HG03469 (cell line): ENCODE results near the gene PHF10.

Source experiments
- ATAC-seq: cut with Tn5 transposase; IDR thresholded peaks from one replicate; pipeline ENCODE4 v1.9.1; 2021; ENCODE audit warnings: mild to moderate bottlenecking, moderate library complexity, moderate number of reproducible peaks; ENCODE audit not compliant: unreplicated experiment

Gene PHF10

GRCh38 chr6:169678342-169678741, 46.0 kb downstream of the PHF10 start:
- ATAC-seq = no peak

- ATAC-seq = no peak
Measured at GRCh38 chr6:169677096-169677495, 47.2 kb downstream of the PHF10 start.

GRCh38 chr6:169675011-169675410, 49.3 kb downstream of the PHF10 start:
- ATAC-seq = no peak

GRCh38 chr6:169671563-169671962, 52.7 kb downstream of the PHF10 start:
- ATAC-seq = no peak

GRCh38 chr6:169669889-169670288, 54.4 kb downstream of the PHF10 start:
- no peak for ATAC-seq

DNA sequence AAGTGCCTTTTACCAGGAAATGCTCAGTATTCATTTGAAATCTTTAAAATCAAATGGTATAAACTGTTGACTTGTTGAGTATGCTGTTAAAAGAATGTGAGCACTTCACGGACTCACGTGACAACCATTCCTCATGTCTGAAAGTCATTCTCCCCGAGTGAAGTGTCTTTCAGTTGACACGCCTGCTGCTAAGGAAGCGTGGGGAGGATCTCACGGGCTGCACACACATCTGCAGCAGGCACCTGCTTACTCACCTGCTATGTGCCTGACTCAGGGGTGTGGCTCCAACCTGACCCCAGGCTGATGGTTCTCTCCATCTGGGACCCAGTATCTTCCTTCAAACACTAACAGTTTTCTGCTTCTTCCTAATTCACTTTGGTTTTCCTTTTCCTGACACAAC, 55.2 kb downstream of the PHF10 start:
- no peak for ATAC-seq

DNA sequence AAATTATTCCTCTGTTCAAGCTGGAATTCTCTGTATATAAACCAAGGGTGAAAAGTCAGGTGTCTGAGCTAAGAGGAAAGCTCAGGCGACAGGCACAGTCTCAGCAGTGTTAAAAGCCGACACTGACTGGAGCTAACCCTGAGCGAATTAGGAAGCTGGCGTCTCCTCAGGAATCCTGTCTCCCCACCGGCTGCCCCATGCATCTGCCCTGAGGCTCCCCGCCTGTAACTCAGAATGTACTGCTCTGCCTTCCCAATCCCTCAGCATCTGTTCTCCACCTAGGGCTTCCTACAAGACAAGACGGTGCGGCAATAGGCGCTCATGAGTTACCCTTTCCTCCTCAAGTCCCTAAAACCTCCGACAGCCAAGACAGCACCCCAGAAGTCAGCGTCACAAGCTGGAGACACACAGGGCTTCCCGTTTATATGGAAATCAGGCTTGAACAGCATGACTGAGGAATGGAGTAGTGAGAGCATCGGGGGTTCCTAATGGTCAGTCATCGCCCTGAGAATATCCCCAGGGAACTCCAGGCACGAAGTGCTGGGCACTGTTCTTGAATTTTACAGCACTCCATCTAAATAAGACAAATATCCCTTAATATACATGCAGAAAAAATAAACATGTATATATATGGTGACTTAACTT, 56.0 kb downstream of the PHF10 start:
- ATAC-seq = no peak

GRCh38 chr6:169667716-169668115, 56.6 kb downstream of the PHF10 start:
- no peak for ATAC-seq

DNA sequence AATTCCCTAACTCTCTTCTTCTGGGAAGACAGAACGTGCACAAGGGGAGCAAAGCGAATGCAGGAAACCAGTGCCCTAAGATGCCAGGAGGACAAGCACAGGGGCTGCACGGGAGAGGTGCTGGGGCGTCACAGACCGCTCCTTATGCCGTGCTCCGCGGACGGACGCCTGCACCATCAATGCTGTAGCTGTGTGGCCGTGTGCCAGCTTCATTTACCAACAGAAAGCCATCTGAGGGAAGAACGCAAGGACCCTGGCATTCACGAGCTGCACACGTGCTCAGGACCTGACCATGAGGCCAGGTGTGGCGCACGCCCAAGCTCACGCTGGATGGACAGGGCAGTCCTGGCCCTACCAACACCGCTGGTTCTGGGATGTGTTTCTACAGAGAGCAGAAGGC, 57.9 kb downstream of the PHF10 start:
- no peak for ATAC-seq

GRCh38 chr6:169665289-169665688, 59.0 kb downstream of the PHF10 start:
- ATAC-seq = no peak

DNA sequence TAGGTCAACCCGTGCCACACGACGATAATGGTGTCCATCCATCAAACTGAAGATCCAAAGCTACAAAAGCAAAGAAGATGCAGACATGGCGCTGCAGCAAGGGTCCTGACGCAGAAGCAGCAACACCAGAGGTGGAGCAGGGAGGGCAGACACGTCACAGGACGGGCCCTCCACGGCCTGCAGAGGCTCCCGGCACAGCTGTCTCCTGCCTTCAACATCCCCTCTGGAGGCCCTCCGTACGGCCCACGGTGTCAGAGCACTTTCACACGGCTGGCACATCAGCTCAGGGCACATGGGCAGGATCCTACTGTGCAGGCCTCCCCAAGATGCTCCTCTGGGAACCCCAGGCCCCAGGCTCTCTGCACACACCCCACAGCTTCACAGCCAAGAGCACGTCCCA, 60.1 kb downstream of the PHF10 start:
- ATAC-seq = no peak

DNA sequence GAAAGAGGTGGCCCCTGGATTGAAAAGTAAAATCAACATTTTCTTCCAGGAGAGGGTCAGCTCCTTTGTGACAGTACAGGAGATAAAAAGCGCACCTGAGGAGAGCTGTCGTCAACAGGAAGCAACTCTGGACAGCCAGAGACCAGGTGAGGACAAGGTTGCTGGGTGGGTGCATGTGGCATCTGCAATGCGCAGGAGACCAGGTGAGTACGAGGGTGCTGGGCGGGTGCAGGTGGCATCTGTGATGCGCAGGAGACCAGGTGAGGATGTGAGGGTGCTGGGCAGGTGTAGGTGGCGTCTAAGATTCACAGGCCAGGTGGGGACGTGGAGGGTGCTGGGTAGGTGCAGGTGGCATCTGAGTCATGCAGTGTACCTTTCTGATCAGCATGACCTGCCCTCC, 60.8 kb downstream of the PHF10 start:
- no peak for ATAC-seq

DNA sequence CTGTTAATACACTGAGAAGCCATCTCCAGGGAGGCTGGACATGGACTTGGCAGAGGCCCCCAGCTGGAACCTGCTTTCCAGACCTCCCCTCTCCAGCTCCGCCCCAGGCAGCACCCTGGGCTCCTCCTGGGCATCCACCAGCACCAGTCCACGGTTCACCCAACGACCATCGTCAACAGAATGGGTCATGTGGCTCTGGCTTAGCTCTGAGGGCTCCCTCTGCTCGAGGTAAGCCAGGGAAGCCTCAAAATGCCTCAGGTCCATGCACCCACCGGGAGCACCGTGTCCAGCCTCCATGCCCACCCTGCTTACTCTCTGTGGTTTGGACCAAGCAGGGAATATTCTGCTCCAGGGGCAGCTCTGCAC, 62.9 kb downstream of the PHF10 start:
- ATAC-seq = no peak

- ATAC-seq = no peak
Measured at GRCh38 chr6:169660751-169661390, 63.4 kb downstream of the PHF10 start.

DNA sequence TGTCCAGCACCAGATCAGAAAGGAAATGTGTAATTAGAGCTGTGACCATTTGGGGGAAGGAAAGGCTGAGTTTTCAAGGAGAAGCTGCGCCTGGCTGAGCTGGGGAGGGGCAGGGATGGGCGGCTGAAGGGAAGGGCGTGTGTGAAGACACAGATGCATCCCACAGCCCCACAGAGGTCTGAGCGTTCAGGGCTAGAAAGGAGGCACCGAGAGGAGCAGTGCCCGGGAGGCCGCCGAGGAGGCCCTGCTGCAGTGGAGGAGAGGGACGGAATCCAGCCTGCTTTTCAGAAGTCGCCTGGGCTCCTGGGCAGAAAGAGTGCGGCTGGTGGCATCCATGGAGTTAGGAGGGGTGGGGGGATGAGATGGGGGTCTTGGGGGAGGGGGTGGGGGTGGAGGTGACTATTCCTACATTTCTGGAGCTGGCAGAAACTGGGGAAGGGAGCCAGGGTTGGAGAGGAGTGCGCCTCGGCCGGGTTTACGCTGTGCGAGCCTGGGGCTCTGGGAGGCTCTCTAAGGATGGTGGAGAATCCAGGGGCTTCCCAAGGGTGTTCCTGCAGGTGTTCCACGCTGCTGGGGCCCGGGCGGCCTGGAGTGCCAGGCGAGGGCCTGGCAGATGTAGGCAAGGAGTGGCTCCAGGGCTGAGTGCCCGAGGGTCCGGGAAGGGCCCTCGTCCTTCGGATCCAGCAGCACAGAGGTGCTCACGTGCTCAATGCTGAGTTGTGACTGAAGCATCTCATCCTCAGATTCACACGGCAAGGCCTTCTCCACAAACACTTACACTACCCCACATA, 64.3 kb downstream of the PHF10 start:
- ATAC-seq = no peak

DNA sequence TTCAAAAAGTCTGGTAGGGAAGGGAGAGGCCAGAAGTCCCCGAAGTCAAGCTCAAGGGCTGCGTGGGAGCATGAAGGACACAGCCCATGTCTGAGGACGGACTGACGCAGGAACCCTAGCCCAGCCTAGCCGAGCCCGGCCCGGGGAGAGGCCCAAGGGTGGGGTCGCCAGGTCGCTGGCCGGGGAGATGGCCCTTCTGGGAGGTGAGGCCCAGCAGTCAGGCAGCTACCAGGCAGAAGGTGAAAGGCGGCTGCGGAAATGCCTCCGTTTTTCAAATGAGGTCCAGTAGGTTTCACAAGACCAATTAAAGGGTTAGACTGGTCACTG, 67.1 kb downstream of the PHF10 start:
- ATAC-seq = no peak

- ATAC-seq = no peak
Measured at GRCh38 chr6:169656546-169657283, 67.6 kb downstream of the PHF10 start.

GRCh38 chr6:169654598-169655391, 69.5 kb downstream of the PHF10 start:
- ATAC-seq = peak; percentile 80
